BJ (cell line): ENCODE results near the gene APEH. TPM values are rescaled to one million over a fixed set of nuclear protein-coding genes. Genes with fewer than 3 reads are reported as not detected.

ENCODE experiments used
- CTCF ChIA-PET: fragments of 350-600 bp; formaldehyde crosslinking; extraction: SDS; loops from one replicate; lab custom pipeline; 2021; ENCODE audit warnings: antibody characterized with exemption, inconsistent platforms; lab: Yijun Ruan, JAX
- POLR2A ChIA-PET: fragments of 300-600 bp; sonication (Branson Sonifier 250); formaldehyde crosslinking; extraction: SDS; loops from one replicate; lab custom pipeline; 2021; ENCODE audit warnings: antibody characterized with exemption; lab: Charles Lee
- DNase-seq: peaks from one replicate; pipeline ENCODE4 v3.0.0-alpha.2; 2011; ENCODE audit warnings: low read depth
- H3K27me3 ChIP-seq: 2 replicates; pipeline ENCODE4 v1.6.0; 2011; ENCODE audit warnings: low read length; ENCODE audit not compliant: control insufficient read depth, insufficient read depth
- H3K36me3 ChIP-seq: 2 replicates; pipeline ENCODE4 v1.5.1; 2011; ENCODE audit warnings: low read length; ENCODE audit not compliant: control insufficient read depth, insufficient read depth
- H3K4me3 ChIP-seq: 2 replicates; pipeline ENCODE4 v1.5.1; 2011; ENCODE audit warnings: low read depth, mild to moderate bottlenecking, control low read depth, low read length
- CTCF ChIP-seq: IDR thresholded peaks from 2 replicates; pipeline ENCODE4 v1.5.1; 2011; ENCODE audit warnings: low read depth, mild to moderate bottlenecking, control low read depth, inconsistent platforms, low read length, moderate library complexity; ENCODE audit not compliant: insufficient read depth
- polyA plus RNA-seq: library from polyadenylated mRNA; depleted of rRNA; stranded (reverse); fragments of >200 nt; gene quantifications from 2 replicates; pipeline ENCODE4 v1.2.3, GENCODE V29; 2011

APEH gene
- polyA plus RNA-seq, 1 experiment = 165 TPM

GRCh38 chr3:49649576-49649975 is 24.6 kb upstream of the APEH start:
- POLR2A ChIA-PET = no interaction called here
- Histone ChIP-seq H3K36me3 (no peaks in the 10 kb centered on the region), H3K27me3 (0 out of 2 replicates have a peak, but pooled peaks cover 2% of the 10 kb centered on the region), H3K4me3 (no peak overlapping the region)
- TF ChIP-seq CTCF = no peak
- CTCF ChIA-PET = no interaction called here
- no peak for DNase-seq

- H3K36me3 ChIP-seq = no peaks in the 10 kb centered on the region
- ChIA-PET POLR2A (no interaction called here), CTCF (no interaction called here)
- H3K4me3 ChIP-seq = no peak overlapping the region
- no peak for DNase-seq
- no peak for TF ChIP-seq CTCF
- H3K27me3 ChIP-seq = no peaks in the 10 kb centered on the region
Observed at GRCh38 chr3:49650177-49650576, 24.0 kb upstream of the APEH start.

- ChIA-PET CTCF (no interaction called here), POLR2A (no interaction called here)
- no peak overlapping the region for H3K4me3 ChIP-seq
- no peak for DNase-seq
- H3K27me3 ChIP-seq = no peaks in the 10 kb centered on the region
- no peak for TF ChIP-seq CTCF
- no peaks in the 10 kb centered on the region for H3K36me3 ChIP-seq
Observed at GRCh38 chr3:49650637-49651036, 23.5 kb upstream of the APEH start.

GRCh38 chr3:49652218-49652902 is 21.8 kb upstream of the APEH start:
- DNase-seq = no peak
- Histone ChIP-seq H3K4me3 (no peak overlapping the region), H3K36me3 (no peaks in the 10 kb centered on the region), H3K27me3 (peaks cover 4% of the 10 kb centered on the region; the same call in 1 of the 2 replicates)
- no peak for TF ChIP-seq CTCF
- CTCF ChIA-PET = interaction anchor here (1.3 kb wide), 1 partner anchor 113 kb away, joined by 3 read pairs; no protein-coding TSS in a partner anchor
- POLR2A ChIA-PET = no interaction called here

GRCh38 chr3:49652903-49653415 is 21.2 kb upstream of the APEH start:
- H3K36me3 ChIP-seq = no peaks in the 10 kb centered on the region
- ChIA-PET CTCF (interaction anchor here (1.3 kb wide), 1 partner anchor 114 kb away, joined by 3 read pairs; no protein-coding TSS in a partner anchor), POLR2A (no interaction called here)
- DNase-seq = no peak
- H3K4me3 ChIP-seq = no peak overlapping the region
- TF ChIP-seq CTCF = no peak
- H3K27me3 ChIP-seq = peaks cover 4% of the 10 kb centered on the region; the same call in 1 of the 2 replicates
